Glomerular endothelial cell (primary cell): ENCODE measurements around the gene AFAP1L2. TPM values are rescaled to one million over a fixed set of nuclear protein-coding genes. Genes with fewer than 3 reads are reported as not detected.

Experiments used
- DNase-seq: peaks from one replicate; pipeline ENCODE4 v3.0.0-alpha.2; 2011; ENCODE audit warnings: low read depth, low spot score; ENCODE audit errors: extremely low read depth
- total RNA-seq: library from RNA; depleted of rRNA; stranded (reverse); fragments of >200 nt; gene quantifications from 2 replicates; pipeline ENCODE4 v1.2.3, GENCODE V29; 2015

The AFAP1L2 gene
- total RNA-seq, 1 donor from 2014 or later, result 3.4 TPM

- no peak for DNase-seq
Observed at GRCh38 chr10:114412907-114413797, 8.8 kb upstream of the AFAP1L2 start.

- no peak for DNase-seq
Observed at GRCh38 chr10:114408968-114409444, 4.7 kb upstream of the AFAP1L2 start.

- no peak for DNase-seq
Observed at GRCh38 chr10:114408112-114408967, 4.0 kb upstream of the AFAP1L2 start.

GRCh38 chr10:114406455-114406854 is 2.2 kb upstream of the AFAP1L2 start:
- DNase-seq, result no peak

GRCh38 chr10:114405011-114405350 is 679 bp upstream of the AFAP1L2 start:
- DNase-seq, result no peak

GRCh38 chr10:114403541-114404161 is 651 bp downstream of the AFAP1L2 start:
- DNase-seq, result no peak

- no peak for DNase-seq
Observed at GRCh38 chr10:114402871-114403540, 1.3 kb downstream of the AFAP1L2 start.

GRCh38 chr10:114402233-114402632 is 2.1 kb downstream of the AFAP1L2 start:
- no peak for DNase-seq

GRCh38 chr10:114401195-114401791 is 3.0 kb downstream of the AFAP1L2 start:
- no peak for DNase-seq

GRCh38 chr10:114400091-114400490 is 4.2 kb downstream of the AFAP1L2 start:
- no peak for DNase-seq

GRCh38 chr10:114399576-114399975 is 4.7 kb downstream of the AFAP1L2 start:
- no peak for DNase-seq

GRCh38 chr10:114398587-114399331 is 5.5 kb downstream of the AFAP1L2 start:
- DNase-seq, result no peak

- no peak for DNase-seq
Observed at GRCh38 chr10:114397651-114398145, 6.6 kb downstream of the AFAP1L2 start.

- no peak for DNase-seq
Observed at GRCh38 chr10:114396464-114396863, 7.8 kb downstream of the AFAP1L2 start.

- DNase-seq, result no peak
Observed at GRCh38 chr10:114395366-114396022, 8.8 kb downstream of the AFAP1L2 start.

GRCh38 chr10:114394531-114394930 is 9.8 kb downstream of the AFAP1L2 start:
- DNase-seq, result no peak

GRCh38 chr10:114393886-114394285 is 10.4 kb downstream of the AFAP1L2 start:
- DNase-seq, result no peak

GRCh38 chr10:114393482-114393881 is 10.8 kb downstream of the AFAP1L2 start:
- DNase-seq, result no peak
